Measurements from ENCODE around the gene TPCN1.

The TPCN1 gene

GRCh38 chr12:113318046-113318656 lies 96.9 kb downstream of the TPCN1 start:
- Histone ChIP-seq H3K4me3 (ENCODE audit: low read depth, low read length) (no peak overlapping the region), H3K27ac (no peak overlapping the region), H3K27me3 (ENCODE audit: insufficient read depth, low read depth, severe bottlenecking) (no peaks in the 10 kb centered on the region), H3K36me3 (no peaks in the 10 kb centered on the region; the same call in 1 of the 2 replicates), H3K9me3 (ENCODE audit: severe bottlenecking) (no peaks in the 10 kb centered on the region)
- no peak for TF ChIP-seq CTCF (IDR thresholded peaks at IDR 0.05; ENCODE audit: low read depth, low read length)
- DNase-seq: no peak

- no peak for DNase-seq
- no peaks in the 10 kb centered on the region for H3K27me3 ChIP-seq (ENCODE audit: insufficient read depth, low read depth, severe bottlenecking)
- H3K36me3 ChIP-seq: no peaks in the 10 kb centered on the region; the same call in 1 of the 2 replicates
- H3K9me3 ChIP-seq (ENCODE audit: severe bottlenecking): no peaks in the 10 kb centered on the region
- TF ChIP-seq CTCF (IDR thresholded peaks at IDR 0.05; ENCODE audit: low read depth, low read length): no peak
- H3K27ac ChIP-seq: no peak overlapping the region
- H3K4me3 ChIP-seq (ENCODE audit: low read depth, low read length): no peak overlapping the region
Measured at GRCh38 chr12:113318900-113319628, 97.8 kb downstream of the TPCN1 start.

GRCh38 chr12:113320401-113320800 lies 99.1 kb downstream of the TPCN1 start:
- Histone ChIP-seq H3K9me3 (ENCODE audit: severe bottlenecking) (no peaks in the 10 kb centered on the region), H3K36me3 (no peaks in the 10 kb centered on the region; the same call in 1 of the 2 replicates), H3K4me3 (ENCODE audit: low read depth, low read length) (no peak overlapping the region), H3K27me3 (ENCODE audit: insufficient read depth, low read depth, severe bottlenecking) (no peaks in the 10 kb centered on the region), H3K27ac (no peak overlapping the region)
- TF ChIP-seq CTCF (IDR thresholded peaks at IDR 0.05; ENCODE audit: low read depth, low read length): no peak
- DNase-seq: no peak

GRCh38 chr12:113322343-113322742 lies 101.1 kb downstream of the TPCN1 start:
- H3K9me3 ChIP-seq (ENCODE audit: severe bottlenecking): no peaks in the 10 kb centered on the region
- DNase-seq: no peak
- H3K27ac ChIP-seq: no peak overlapping the region
- TF ChIP-seq CTCF (IDR thresholded peaks at IDR 0.05; ENCODE audit: low read depth, low read length): no peak
- H3K36me3 ChIP-seq: no peaks in the 10 kb centered on the region; the same call in 1 of the 2 replicates
- H3K27me3 ChIP-seq (ENCODE audit: insufficient read depth, low read depth, severe bottlenecking): no peaks in the 10 kb centered on the region
- no peak overlapping the region for H3K4me3 ChIP-seq (ENCODE audit: low read depth, low read length)

- Histone ChIP-seq H3K27me3 (ENCODE audit: insufficient read depth, low read depth, severe bottlenecking) (no peaks in the 10 kb centered on the region), H3K4me3 (ENCODE audit: low read depth, low read length) (no peak overlapping the region), H3K27ac (no peak overlapping the region), H3K36me3 (no peaks in the 10 kb centered on the region; the same call in 1 of the 2 replicates), H3K9me3 (ENCODE audit: severe bottlenecking) (no peaks in the 10 kb centered on the region)
- TF ChIP-seq CTCF (IDR thresholded peaks at IDR 0.05; ENCODE audit: low read depth, low read length): no peak
- DNase-seq: no peak
Measured at GRCh38 chr12:113325916-113326315, 104.7 kb downstream of the TPCN1 start.

All from WERI-Rb-1 (cell line).